Keratinocyte (primary cell): ENCODE results near the gene EGLN1. TPM values are rescaled to one million over a fixed set of nuclear protein-coding genes. Genes with fewer than 3 reads are reported as not detected.

Source experiments
- DNase-seq: peaks from one replicate; pipeline ENCODE4 v3.0.0-alpha.2; 2011; ENCODE audit warnings: low read depth, missing footprints, low spot score
- FAIRE-seq: peaks from 2 replicates; lab custom pipeline; 2011; peaks lifted over from hg19 to GRCh38; lab: Jason Lieb, UNC
- H2AFZ ChIP-seq: 2 replicates; pipeline ENCODE4 v1.6.0; 2012; ENCODE audit warnings: low read length, control low read depth, inconsistent platforms; ENCODE audit not compliant: control insufficient read depth
- H3K27ac ChIP-seq: 2 replicates; pipeline ENCODE4 v1.5.1; 2011; ENCODE audit warnings: low read length; ENCODE audit not compliant: control insufficient read depth, insufficient read depth
- H3K27me3 ChIP-seq: 3 replicates; pipeline ENCODE4 v1.6.0; 2011; ENCODE audit warnings: low read length; ENCODE audit not compliant: control insufficient read depth, insufficient read depth; ENCODE audit errors: extremely low read depth
- H3K36me3 ChIP-seq, 2 experiments: 2 replicates in 1 of 2; 3 replicates in 1 of 2; pipeline ENCODE4 v1.5.1; 2011; ENCODE audit warnings: low read length in 2 of 2, mild to moderate bottlenecking in 1 of 2; ENCODE audit not compliant: control insufficient read depth in 2 of 2, insufficient read depth in 2 of 2; ENCODE audit errors: extremely low read depth in 1 of 2
- H3K4me1 ChIP-seq: 3 replicates; pipeline ENCODE4 v1.5.1; 2011; ENCODE audit warnings: low read length; ENCODE audit not compliant: control insufficient read depth, insufficient read depth; ENCODE audit errors: extremely low read depth
- H3K4me2 ChIP-seq: 3 replicates; pipeline ENCODE4 v1.6.0; 2011; ENCODE audit warnings: low read depth, low read length; ENCODE audit not compliant: control insufficient read depth, insufficient read depth; ENCODE audit errors: extremely low read depth
- H3K4me3 ChIP-seq, 3 experiments: fragments of 200-600 bp in 1 of 3; sonication (generic) in 1 of 3; 2 replicates in 2 of 3; 3 replicates in 1 of 3; pipeline ENCODE4 v1.5.1; 2011 to 2016; ENCODE audit warnings: low read length in 3 of 3, mild to moderate bottlenecking in 3 of 3, control low read depth in 2 of 3, inconsistent platforms in 1 of 3, low read depth in 1 of 3, mixed read lengths in 1 of 3, mixed run types in 1 of 3, moderate library complexity in 1 of 3; ENCODE audit not compliant: control insufficient read depth in 2 of 3, insufficient read depth in 2 of 3; ENCODE audit errors: extremely low read depth in 1 of 3
- H3K79me2 ChIP-seq: 2 replicates; pipeline ENCODE4 v1.6.0; 2012; ENCODE audit warnings: low read length; ENCODE audit not compliant: control insufficient read depth, insufficient read depth
- H3K9ac ChIP-seq: 3 replicates; pipeline ENCODE4 v1.6.0; 2011; ENCODE audit warnings: low read length; ENCODE audit not compliant: control insufficient read depth, insufficient read depth; ENCODE audit errors: extremely low read depth
- H3K9me1 ChIP-seq: 3 replicates; pipeline ENCODE4 v1.6.0; 2011; ENCODE audit warnings: low read length; ENCODE audit not compliant: control insufficient read depth, insufficient read depth; ENCODE audit errors: extremely low read depth
- H3K9me3 ChIP-seq: 2 replicates; pipeline ENCODE4 v1.5.1; 2012; ENCODE audit warnings: low read depth, low read length; ENCODE audit not compliant: control insufficient read depth
- H4K20me1 ChIP-seq: 3 replicates; pipeline ENCODE4 v1.6.0; 2011; ENCODE audit warnings: low read length; ENCODE audit not compliant: control insufficient read depth, insufficient read depth; ENCODE audit errors: extremely low read depth
- EZH2 ChIP-seq: IDR thresholded peaks from one replicate; pipeline ENCODE4 v1.6.1; 2012; ENCODE audit warnings: inconsistent platforms, mild to moderate bottlenecking, low read length, moderate library complexity
- dilution Hi-C: fragments of 300-500 bp; cut with MboI; formaldehyde crosslinking; loops from one replicate; pipeline ENCODE4 v1.7.0; 2020; ENCODE audit warnings: low sequenced_read_pairs; ENCODE audit not compliant: extremely low pct_ligation_motif_present
- polyA plus RNA-seq, 5 experiments: library from polyadenylated mRNA; depleted of rRNA in 3 of 5; stranded (reverse) in 3 of 5; stranded (forward) in 1 of 5; unstranded in 1 of 5; fragments of >200 nt; gene quantifications; 1 replicate in 1 of 5; 2 replicates in 3 of 5; 3 replicates in 1 of 5; pipeline versions ENCODE4 v1.2.1 to v1.2.3, GENCODE V29; 2011 to 2012; ENCODE audit warnings: missing spikeins in 2 of 5, low read depth in 1 of 5, low replicate concordance in 1 of 5
- TF ChIP-seq, protein P1 (sequence below), 3 experiments: IDR thresholded peaks in 1 of 3; conservative IDR thresholded peaks in 1 of 3; optimal IDR thresholded peaks in 1 of 3; 2 replicates in 2 of 3; 3 replicates in 1 of 3; pipeline versions ENCODE3 to v1.5.1; 2011; ENCODE audit warnings: low read length in 3 of 3, mild to moderate bottlenecking in 3 of 3, moderate library complexity in 2 of 3, control low read depth in 1 of 3, inconsistent platforms in 1 of 3; ENCODE audit not compliant: insufficient read depth in 2 of 3; ENCODE audit errors: extremely low read depth in 1 of 3

EGLN1 gene
- polyA plus RNA-seq, 1 donor (not counting 4 experiments of a cell fraction or from before 2014, with no cell fraction given), result 34.1 TPM

GRCh38 chr1:231322880-231323530 lies 99.1 kb downstream of the EGLN1 start:
- no peak overlapping the region for H3K4me3 ChIP-seq
- H3K27ac ChIP-seq, result no peak overlapping the region
- no peaks in the 10 kb centered on the region for H3K9me3 ChIP-seq
- H3K9me1 ChIP-seq, result no peaks in the 10 kb centered on the region
- H4K20me1 ChIP-seq, result no peaks in the 10 kb centered on the region
- FAIRE-seq (no peak), DNase-seq (no peak)
- H2AFZ ChIP-seq, result no peak overlapping the region
- H3K4me2 ChIP-seq, result no peak overlapping the region
- H3K9ac ChIP-seq, result no peak overlapping the region
- no peaks in the 10 kb centered on the region for H3K27me3 ChIP-seq
- TF ChIP-seq EZH2, result no peak
- TF ChIP-seq, protein P1, sequence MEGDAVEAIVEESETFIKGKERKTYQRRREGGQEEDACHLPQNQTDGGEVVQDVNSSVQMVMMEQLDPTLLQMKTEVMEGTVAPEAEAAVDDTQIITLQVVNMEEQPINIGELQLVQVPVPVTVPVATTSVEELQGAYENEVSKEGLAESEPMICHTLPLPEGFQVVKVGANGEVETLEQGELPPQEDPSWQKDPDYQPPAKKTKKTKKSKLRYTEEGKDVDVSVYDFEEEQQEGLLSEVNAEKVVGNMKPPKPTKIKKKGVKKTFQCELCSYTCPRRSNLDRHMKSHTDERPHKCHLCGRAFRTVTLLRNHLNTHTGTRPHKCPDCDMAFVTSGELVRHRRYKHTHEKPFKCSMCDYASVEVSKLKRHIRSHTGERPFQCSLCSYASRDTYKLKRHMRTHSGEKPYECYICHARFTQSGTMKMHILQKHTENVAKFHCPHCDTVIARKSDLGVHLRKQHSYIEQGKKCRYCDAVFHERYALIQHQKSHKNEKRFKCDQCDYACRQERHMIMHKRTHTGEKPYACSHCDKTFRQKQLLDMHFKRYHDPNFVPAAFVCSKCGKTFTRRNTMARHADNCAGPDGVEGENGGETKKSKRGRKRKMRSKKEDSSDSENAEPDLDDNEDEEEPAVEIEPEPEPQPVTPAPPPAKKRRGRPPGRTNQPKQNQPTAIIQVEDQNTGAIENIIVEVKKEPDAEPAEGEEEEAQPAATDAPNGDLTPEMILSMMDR (optimal IDR thresholded peaks at IDR 0.05 in 1 of 3, IDR thresholded peaks at IDR 0.05 in 1 of 3, conservative IDR thresholded peaks at IDR 0.05 in 1 of 3; ENCODE audit: extremely low read depth in 1 of 3, insufficient read depth in 2 of 3, low read length in 3 of 3), result no peak
- H3K79me2 ChIP-seq, result no peaks in the 10 kb centered on the region
- H3K4me1 ChIP-seq, result no peaks in the 10 kb centered on the region
- dilution Hi-C loops, result no loop called here
- H3K36me3 ChIP-seq, result no peaks in the 10 kb centered on the region

- Histone ChIP-seq H3K9me3 (no peaks in the 10 kb centered on the region), H3K4me3 (no peak overlapping the region), H3K79me2 (no peaks in the 10 kb centered on the region), H3K27ac (no peak overlapping the region), H3K4me1 (no peaks in the 10 kb centered on the region), H2AFZ (no peak overlapping the region), H3K9ac (no peak overlapping the region), H3K27me3 (no peaks in the 10 kb centered on the region), H3K36me3 (no peaks in the 10 kb centered on the region), H3K9me1 (no peaks in the 10 kb centered on the region), H3K4me2 (no peak overlapping the region), H4K20me1 (no peaks in the 10 kb centered on the region)
- FAIRE-seq, result no peak
- no peak for DNase-seq
- TF ChIP-seq EZH2, result no peak
- dilution Hi-C loops, result no loop called here
Measured at GRCh38 chr1:231319080-231319479, 103.0 kb downstream of the EGLN1 start.

DNA sequence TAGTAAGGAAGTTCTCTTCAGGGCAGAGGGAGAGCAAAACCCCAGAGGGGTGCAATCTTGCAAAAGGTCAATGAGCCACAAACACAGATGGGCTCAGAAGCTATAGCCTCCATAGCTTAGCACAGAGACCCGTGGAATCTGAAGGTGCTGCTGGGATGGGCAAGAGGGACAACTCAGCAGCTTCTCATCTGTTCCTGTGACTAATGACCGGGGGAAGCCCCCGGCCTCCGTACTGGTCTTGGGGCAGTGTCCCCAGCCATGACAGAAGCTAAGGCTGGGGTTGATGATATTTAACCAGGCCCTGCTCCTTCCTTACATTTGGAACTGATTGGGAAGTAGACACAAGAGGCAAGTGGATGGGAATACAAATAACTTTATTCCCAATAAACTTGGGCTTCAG lies 103.5 kb downstream of the EGLN1 start:
- H2AFZ ChIP-seq, result no peak overlapping the region
- no peaks in the 10 kb centered on the region for H3K4me1 ChIP-seq
- no peak overlapping the region for H3K4me2 ChIP-seq
- no peak for FAIRE-seq
- no peaks in the 10 kb centered on the region for H3K36me3 ChIP-seq
- no peak for DNase-seq
- no peaks in the 10 kb centered on the region for H3K79me2 ChIP-seq
- H3K9ac ChIP-seq, result no peak overlapping the region
- H4K20me1 ChIP-seq, result no peaks in the 10 kb centered on the region
- no peaks in the 10 kb centered on the region for H3K27me3 ChIP-seq
- no peaks in the 10 kb centered on the region for H3K9me3 ChIP-seq
- no peak overlapping the region for H3K4me3 ChIP-seq
- no peak overlapping the region for H3K27ac ChIP-seq
- dilution Hi-C loops, result no loop called here
- TF ChIP-seq, protein P1 (optimal IDR thresholded peaks at IDR 0.05 in 1 of 3, IDR thresholded peaks at IDR 0.05 in 1 of 3, conservative IDR thresholded peaks at IDR 0.05 in 1 of 3; ENCODE audit: extremely low read depth in 1 of 3, insufficient read depth in 2 of 3, low read length in 3 of 3), result no peak
- TF ChIP-seq EZH2, result no peak
- H3K9me1 ChIP-seq, result no peaks in the 10 kb centered on the region
